NCI-H82 (cell line): ENCODE measurements around the gene HOXD9.

Experiments
- DNase-seq: peaks from one replicate; lab custom pipeline; 2025; lab: John Stamatoyannopoulos, UW

HOXD9 gene

GRCh38 chr2:176122683-176123410 lies at the start of gene HOXD9:
Gene HOXD9 (plus strand): TSS chr2:176122719. CDS start chr2:176122769, 50 bp downstream.
- DNase-seq, result peak; percentile 62

- peak; percentile 83 for DNase-seq
Observed at GRCh38 chr2:176072951-176073904, 49.3 kb upstream of the HOXD9 start.

- no peak for DNase-seq
Observed at GRCh38 chr2:176074919-176075425, 47.5 kb upstream of the HOXD9 start.

GRCh38 chr2:176075481-176075880 lies 47.0 kb upstream of the HOXD9 start:
- peak; percentile 77 for DNase-seq

- no peak for DNase-seq
Observed at GRCh38 chr2:176076063-176076462, 46.5 kb upstream of the HOXD9 start.

GRCh38 chr2:176076796-176077195 lies 45.7 kb upstream of the HOXD9 start:
- DNase-seq, result peak; percentile 55

GRCh38 chr2:176078541-176079284 lies 43.8 kb upstream of the HOXD9 start:
- DNase-seq, result peak; percentile 78

GRCh38 chr2:176079285-176079830 lies 43.2 kb upstream of the HOXD9 start:
- DNase-seq, result peak; percentile 91

- peak; percentile 97 for DNase-seq
Observed at GRCh38 chr2:176079831-176080539, 42.5 kb upstream of the HOXD9 start.

- peak; percentile 64 for DNase-seq
Observed at GRCh38 chr2:176080540-176081375, 41.8 kb upstream of the HOXD9 start.

- DNase-seq, result no peak
Observed at GRCh38 chr2:176081376-176081836, 41.1 kb upstream of the HOXD9 start.

GRCh38 chr2:176081837-176082524 lies 40.5 kb upstream of the HOXD9 start:
- DNase-seq, result no peak

- DNase-seq, result no peak
Observed at GRCh38 chr2:176082525-176082823, 40.0 kb upstream of the HOXD9 start.

- DNase-seq, result no peak
Observed at GRCh38 chr2:176082824-176083751, 39.4 kb upstream of the HOXD9 start.

- peak; percentile 51 for DNase-seq
Observed at GRCh38 chr2:176083796-176084261, 38.7 kb upstream of the HOXD9 start, which contains the start of gene EVX2. Gene EVX2 (minus strand): TSS chr2:176083962. CDS start chr2:176083776, 186 bp downstream.

GRCh38 chr2:176084611-176085119 lies 37.9 kb upstream of the HOXD9 start:
- no peak for DNase-seq

GRCh38 chr2:176085120-176085788 lies 37.3 kb upstream of the HOXD9 start:
- DNase-seq, result no peak
